Liver (tissue), 9 donors: ENCODE results near the gene RPL27A. TPM values are rescaled to one million over a fixed set of nuclear protein-coding genes. Genes with fewer than 3 reads are reported as not detected.

ENCODE experiments used
- DNase-seq: peaks from one replicate; pipeline ENCODE4 v3.0.0-alpha.2; 2017; ENCODE audit warnings: low spot score
- H3K27ac ChIP-seq, 2 donors: one replicate each; pipeline ENCODE4 v1.7.0; 2013; ENCODE audit warnings: inconsistent platforms in 2 of 2, low read length in 2 of 2, control low read depth in 1 of 2, low read depth in 1 of 2, mild to moderate bottlenecking in 1 of 2
- H3K27me3 ChIP-seq, 4 donors: one replicate each; pipeline versions ENCODE4 v1.6.1 to v1.7.0; 2013; ENCODE audit warnings: low read length in 3 of 4, inconsistent platforms in 1 of 4, mild to moderate bottlenecking in 1 of 4, moderate library complexity in 1 of 4; ENCODE audit not compliant: control insufficient read depth in 4 of 4, insufficient read depth in 4 of 4
- H3K36me3 ChIP-seq, 4 donors: one replicate each; pipeline versions ENCODE4 v1.6.1 to v1.7.0; 2013; ENCODE audit warnings: low read length in 3 of 4, mild to moderate bottlenecking in 3 of 4, low read depth in 1 of 4, moderate library complexity in 1 of 4; ENCODE audit not compliant: control insufficient read depth in 4 of 4, insufficient read depth in 3 of 4
- H3K4me1 ChIP-seq, 4 donors: one replicate each; pipeline versions ENCODE4 v1.6.1 to v1.7.0; 2013; ENCODE audit warnings: low read length in 3 of 4, mild to moderate bottlenecking in 3 of 4, moderate library complexity in 1 of 4; ENCODE audit not compliant: control insufficient read depth in 4 of 4, insufficient read depth in 4 of 4
- H3K4me3 ChIP-seq, 3 donors: one replicate each; pipeline versions ENCODE4 v1.6.1 to v1.7.0; 2013; ENCODE audit warnings: low read length in 3 of 3, control low read depth in 1 of 3, low read depth in 1 of 3, mild to moderate bottlenecking in 1 of 3
- H3K9ac ChIP-seq, 2 donors: one replicate each; pipeline ENCODE4 v1.7.0; 2013; ENCODE audit warnings: low read length in 2 of 2, mild to moderate bottlenecking in 2 of 2, moderate library complexity in 2 of 2, control low read depth in 1 of 2, low read depth in 1 of 2
- H3K9me3 ChIP-seq, 4 donors: one replicate each; pipeline versions ENCODE4 v1.6.1 to v1.7.0; 2013; ENCODE audit warnings: low read length in 3 of 4; ENCODE audit not compliant: control insufficient read depth in 4 of 4
- ATF3 ChIP-seq: IDR thresholded peaks from 2 replicates; pipeline ENCODE4 v1.6.1; 2016; ENCODE audit warnings: antibody characterized with exemption
- CTCF ChIP-seq: fragments of 150-350 bp; IDR thresholded peaks from 2 replicates; pipeline ENCODE4 v1.5.1; 2017; ENCODE audit warnings: improper control_type of control experiment, low read depth, low read length; ENCODE audit not compliant: missing input control
- EGR1 ChIP-seq, 2 donors: IDR thresholded peaks; 2 replicates each; pipeline ENCODE4 v1.6.1; 2016 to 2018; ENCODE audit warnings: antibody characterized with exemption in 2 of 2, low read depth in 2 of 2
- FOXA1 ChIP-seq: IDR thresholded peaks from 2 replicates; pipeline ENCODE4 v1.6.1; 2016; ENCODE audit warnings: antibody characterized with exemption
- FOXA2 ChIP-seq: IDR thresholded peaks from 2 replicates; pipeline ENCODE4 v1.6.1; 2016; ENCODE audit warnings: antibody characterized with exemption
- GABPA ChIP-seq, 2 donors: IDR thresholded peaks in 1 of 2; conservative IDR thresholded peaks in 1 of 2; 2 replicates each; pipeline ENCODE4 v1.6.1; 2016; ENCODE audit warnings: antibody characterized with exemption in 2 of 2, mild to moderate bottlenecking in 1 of 2, moderate library complexity in 1 of 2
- HNF4A ChIP-seq, 2 donors: conservative IDR thresholded peaks; 2 replicates each; pipeline ENCODE4 v1.6.1; 2016; ENCODE audit warnings: antibody characterized with exemption in 2 of 2, mild to moderate bottlenecking in 2 of 2
- HNF4G ChIP-seq: IDR thresholded peaks from 2 replicates; pipeline ENCODE4 v1.6.1; 2016; ENCODE audit warnings: antibody characterized with exemption
- JUND ChIP-seq, 2 donors: IDR thresholded peaks; 2 replicates each; pipeline ENCODE4 v1.6.1; 2016; ENCODE audit warnings: antibody characterized with exemption in 2 of 2
- MAX ChIP-seq: IDR thresholded peaks from 2 replicates; pipeline ENCODE4 v1.6.1; 2016; ENCODE audit warnings: antibody characterized with exemption
- NR2F2 ChIP-seq: IDR thresholded peaks from 2 replicates; pipeline ENCODE4 v1.6.1; 2016; ENCODE audit warnings: antibody characterized with exemption
- RAD21 ChIP-seq, 2 donors: IDR thresholded peaks; 2 replicates each; pipeline ENCODE4 v1.6.1; 2016; ENCODE audit warnings: antibody characterized with exemption in 2 of 2, mild to moderate bottlenecking in 2 of 2
- REST ChIP-seq: IDR thresholded peaks from 2 replicates; pipeline ENCODE4 v1.6.1; 2016; ENCODE audit warnings: antibody characterized with exemption, mild to moderate bottlenecking
- RXRA ChIP-seq, 2 donors: IDR thresholded peaks; 2 replicates each; pipeline ENCODE4 v1.6.1; 2017 to 2018; ENCODE audit warnings: antibody characterized with exemption in 2 of 2, mild to moderate bottlenecking in 1 of 2
- SP1 ChIP-seq: IDR thresholded peaks from 2 replicates; pipeline ENCODE4 v1.6.1; 2018; ENCODE audit warnings: antibody characterized with exemption, mild to moderate bottlenecking
- TAF1 ChIP-seq: conservative IDR thresholded peaks from 2 replicates; pipeline ENCODE4 v1.6.1; 2016; ENCODE audit warnings: antibody characterized with exemption, mild to moderate bottlenecking
- YY1 ChIP-seq: IDR thresholded peaks from 2 replicates; pipeline ENCODE4 v1.6.1; 2016; ENCODE audit warnings: antibody characterized with exemption, mild to moderate bottlenecking
- ZBTB33 ChIP-seq: IDR thresholded peaks from 2 replicates; pipeline ENCODE4 v1.6.1; 2016; ENCODE audit warnings: antibody characterized with exemption
- WGBS: extraction: QIAGEN DNeasy Blood & Tissue Kit; methylation state at CpG from one replicate; pipeline ENCODE4 v1.1.7; 2013; 5-methylcytosine and 5-hydroxymethylcytosine counted together
- polyA plus RNA-seq, 2 donors: library from polyadenylated mRNA; stranded (reverse) in 1 of 2; unstranded in 1 of 2; fragments of 200-250 nt in 1 of 2; fragments of >200 nt in 1 of 2; fragmentation: Nextera tagmentation in 1 of 2; extraction: Ambion mirVana in 1 of 2; gene quantifications; one replicate each; pipeline versions ENCODE4 v1.2.1 to v1.2.3, GENCODE V29; 2013 to 2015
- total RNA-seq, 2 donors: library from RNA; depleted of rRNA; stranded (reverse); fragments of >200 nt; gene quantifications; one replicate each; pipeline ENCODE4 v1.2.3, GENCODE V29; 2014
- donor health status: healthy.
- donor health status: healthy.
- donor health status: healthy.
- donor health status: healthy.
- donor health status: healthy.

RPL27A gene
- total and polyA plus RNA-seq, 4 donors, result 178 to 928 (median 570) TPM

- peaks cover 11 to 34% (median 25%) of the 10 kb centered on the region in 4 donors for H3K4me1 ChIP-seq
- WGBS, result 42% methylated on average over 7 of the region's 7 CpGs
- DNase-seq, result no peak
- no peaks in the 10 kb centered on the region for H3K9me3 ChIP-seq
- H3K36me3 ChIP-seq, result peaks cover 0 to 6% (median 0%) of the 10 kb centered on the region in 4 donors
- peak overlapping the region in 1 of 2 donors; percentile 36 for H3K9ac ChIP-seq
- no peak overlapping the region for H3K4me3 ChIP-seq
- TF ChIP-seq ATF3, result no peak
- peak; percentile 95 to 97 for TF ChIP-seq RXRA (IDR thresholded peaks at IDR 0.05)
- TF ChIP-seq HNF4G, result no peak
- peak; percentile 71 to 80 for TF ChIP-seq HNF4A (conservative IDR thresholded peaks at IDR 0.05)
- TF ChIP-seq NR2F2, result peak; percentile 65
- peak; percentile 77 for TF ChIP-seq SP1
- peak; percentile 52 to 67 for TF ChIP-seq RAD21 (IDR thresholded peaks at IDR 0.05)
- TF ChIP-seq ZBTB33, result peak; percentile 63
- TF ChIP-seq FOXA2, result peak; percentile 55
- no peak for TF ChIP-seq CTCF
- TF ChIP-seq GABPA (IDR thresholded peaks at IDR 0.05 in 1 of 2, conservative IDR thresholded peaks at IDR 0.05 in 1 of 2), result peak in 1 of 2 donors; percentile 74
- peak; percentile 92 for TF ChIP-seq MAX
- TF ChIP-seq REST, result no peak
- TF ChIP-seq EGR1 (IDR thresholded peaks at IDR 0.05; ENCODE audit: low read depth in 2 of 2), result peak in 1 of 2 donors; percentile 46
- peak; percentile 19 for TF ChIP-seq FOXA1
- TF ChIP-seq JUND (IDR thresholded peaks at IDR 0.05), result peak; percentile 47 to 90
- peak; percentile 60 for TF ChIP-seq YY1
- TF ChIP-seq TAF1, result no peak
- peak overlapping the region; percentile 70 to 97 for H3K27ac ChIP-seq
- H3K27me3 ChIP-seq, result no peaks in the 10 kb centered on the region
Measured at GRCh38 chr11:8732748-8733241, 50.2 kb downstream of the RPL27A start.
